ENCODE results near the gene PRKRA. TPM values are rescaled to one million over a fixed set of nuclear protein-coding genes. Genes with fewer than 3 reads are reported as not detected.

PRKRA gene
- total RNA-seq, 1 experiment from 2014 or later, result 49.8 TPM

GRCh38 chr2:178397002-178397605 is 53.9 kb downstream of the PRKRA start:
- Histone ChIP-seq H3K9me3 (ENCODE audit: control insufficient read depth in 1 of 2, insufficient read depth in 1 of 2, low read depth in 1 of 2, low read length in 2 of 2) (no peaks in the 10 kb centered on the region), H3K27ac (ENCODE audit: low read depth, low read length) (no peak overlapping the region), H3K27me3 (ENCODE audit: insufficient read depth, low read length) (no peaks in the 10 kb centered on the region), H3K36me3 (ENCODE audit: control insufficient read depth in 1 of 2, insufficient read depth in 2 of 2, low read length in 2 of 2) (no peaks in the 10 kb centered on the region), H3K9me2 (ENCODE audit: insufficient read depth) (no peaks in the 10 kb centered on the region), H3K4me3 (replicated peaks in 1 of 2; ENCODE audit: low read depth in 1 of 2, low read length in 2 of 2) (no peak overlapping the region), H2AFZ (ENCODE audit: low read depth, low read length, poor library complexity, severe bottlenecking) (no peak overlapping the region), H4K20me1 (ENCODE audit: insufficient read depth) (no peaks in the 10 kb centered on the region), H3K79me2 (ENCODE audit: insufficient read depth, low read length) (no peaks in the 10 kb centered on the region), H3K4me1 (ENCODE audit: control insufficient read depth in 1 of 2, insufficient read depth in 2 of 2, low read length in 2 of 2) (no peaks in the 10 kb centered on the region), H3K9ac (ENCODE audit: low read length) (no peak overlapping the region), H3K4me2 (ENCODE audit: low read length) (no peak overlapping the region)
- ChIA-PET POLR2A (no interaction called here), RAD21 (ENCODE audit: low non-redundant PET in 1 of 2, low total read pairs in 2 of 2, uncharacterized antibody in 2 of 2, unreplicated experiment in 2 of 2) (no interaction called here), CTCF (interaction anchor here (0.7 to 1.5 kb wide), 3 partner anchors 16 to 286 kb away, joined by 3 to 4 read pairs (median 4); no protein-coding TSS in a partner anchor)
- BruUV-seq (replicated peaks), result no TSS peak
- TF ChIP-seq RAD21 (IDR thresholded peaks at IDR 0.05; ENCODE audit: low read depth), result peak; percentile 51
- TF ChIP-seq CEBPB (IDR thresholded peaks at IDR 0.05; ENCODE audit: low read depth), result peak; percentile 10; the same call in 1 of the 2 replicates
- no peak for TF ChIP-seq POLR2A (IDR thresholded peaks at IDR 0.05; ENCODE audit: borderline replicate concordance, extremely low read depth, insufficient read depth, insufficient read length)
- TF ChIP-seq SP1 (IDR thresholded peaks at IDR 0.05; ENCODE audit: low read depth), result no peak
- TF ChIP-seq CTCF (IDR thresholded peaks at IDR 0.05 in 2 of 3, conservative IDR thresholded peaks at IDR 0.05 in 1 of 3; ENCODE audit: borderline replicate concordance in 1 of 3, insufficient read depth in 1 of 3, low read depth in 2 of 3, low read length in 2 of 3), result peak; percentile 54 to 77 (median 62); a peak in 5 of 6 replicates
- DNase-seq (ENCODE audit: low read depth, low spot score), result peak; percentile 33
- ATAC-seq, result peak; percentile 91
- intact Hi-C loops (cut with micrococcal nuclease), result no loop called here

DNA sequence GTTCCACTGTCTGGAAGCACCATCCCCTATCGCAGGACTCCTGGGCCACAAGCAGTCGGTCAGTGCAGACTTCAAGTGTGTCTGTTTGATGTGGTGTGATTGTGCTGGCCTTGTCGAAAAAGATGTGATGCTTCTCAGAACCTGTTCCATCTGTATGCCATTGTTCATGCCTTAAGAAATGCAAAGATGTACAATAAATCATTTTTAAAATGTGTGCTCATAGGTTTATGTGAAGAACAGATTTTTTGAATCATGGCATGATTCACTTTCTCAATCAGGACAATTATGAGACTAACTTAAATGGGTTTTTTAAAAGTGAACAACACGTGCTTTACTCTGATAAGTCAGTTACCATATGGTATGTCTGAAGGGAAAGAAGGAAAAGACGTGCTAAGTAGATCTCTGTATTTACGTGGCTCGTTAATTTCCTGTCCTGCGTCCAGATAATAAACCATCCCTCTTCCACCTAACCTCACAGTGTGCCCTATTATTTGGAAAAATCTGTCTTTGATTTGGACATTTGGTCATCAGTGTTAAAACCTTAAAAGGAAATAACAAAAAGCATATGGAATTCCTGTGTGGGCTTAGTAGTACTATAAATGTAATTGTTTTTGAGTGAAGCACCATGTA is 54.9 kb downstream of the PRKRA start:
- Histone ChIP-seq H2AFZ (ENCODE audit: low read depth, low read length, poor library complexity, severe bottlenecking) (no peak overlapping the region), H3K79me2 (ENCODE audit: insufficient read depth, low read length) (no peaks in the 10 kb centered on the region), H3K9me2 (ENCODE audit: insufficient read depth) (no peaks in the 10 kb centered on the region), H3K4me2 (ENCODE audit: low read length) (no peak overlapping the region), H3K4me1 (ENCODE audit: control insufficient read depth in 1 of 2, insufficient read depth in 2 of 2, low read length in 2 of 2) (no peaks in the 10 kb centered on the region), H3K9me3 (ENCODE audit: control insufficient read depth in 1 of 2, insufficient read depth in 1 of 2, low read depth in 1 of 2, low read length in 2 of 2) (no peaks in the 10 kb centered on the region), H3K36me3 (ENCODE audit: control insufficient read depth in 1 of 2, insufficient read depth in 2 of 2, low read length in 2 of 2) (no peaks in the 10 kb centered on the region), H4K20me1 (ENCODE audit: insufficient read depth) (no peaks in the 10 kb centered on the region), H3K9ac (ENCODE audit: low read length) (no peak overlapping the region), H3K27me3 (ENCODE audit: insufficient read depth, low read length) (no peaks in the 10 kb centered on the region), H3K27ac (ENCODE audit: low read depth, low read length) (no peak overlapping the region), H3K4me3 (replicated peaks in 1 of 2; ENCODE audit: low read depth in 1 of 2, low read length in 2 of 2) (no peak overlapping the region)
- no peak for DNase-seq (ENCODE audit: low read depth, low spot score)
- ATAC-seq, result no peak
- ChIA-PET RAD21 (ENCODE audit: low non-redundant PET in 1 of 2, low total read pairs in 2 of 2, uncharacterized antibody in 2 of 2, unreplicated experiment in 2 of 2) (no interaction called here), POLR2A (interaction anchor here (1.0 kb wide), 1 partner anchor 17 kb away, joined by 4 read pairs; no protein-coding TSS in a partner anchor), CTCF (interaction anchor here (1.5 to 2.0 kb wide), 2 partner anchors 19 kb away, joined by 4 to 5 read pairs; no protein-coding TSS in a partner anchor)
- no peak for TF ChIP-seq POLR2A (IDR thresholded peaks at IDR 0.05; ENCODE audit: borderline replicate concordance, extremely low read depth, insufficient read depth, insufficient read length)
- no peak for TF ChIP-seq SRF (IDR thresholded peaks at IDR 0.05; ENCODE audit: low read depth)
- TF ChIP-seq CBX3 (IDR thresholded peaks at IDR 0.05; ENCODE audit: low read depth), result no peak
- no peak for TF ChIP-seq SP1 (IDR thresholded peaks at IDR 0.05; ENCODE audit: low read depth)
- TF ChIP-seq ZBTB33 (IDR thresholded peaks at IDR 0.05; ENCODE audit: extremely low read depth, insufficient replicate concordance, low read length), result no peak
- no peak for TF ChIP-seq CEBPB (IDR thresholded peaks at IDR 0.05; ENCODE audit: low read depth)
- no peak for TF ChIP-seq RAD21 (IDR thresholded peaks at IDR 0.05; ENCODE audit: low read depth)
- TF ChIP-seq EZH2 (IDR thresholded peaks at IDR 0.05), result no peak
- no TSS peak for BruUV-seq (replicated peaks)
- intact Hi-C loops (cut with micrococcal nuclease), result no loop called here
